Glutamatergic neuron (in vitro differentiated cells): ENCODE results near the gene AP2A1. TPM values are rescaled to one million over a fixed set of nuclear protein-coding genes. Genes with fewer than 3 reads are reported as not detected.

Source experiments
- DNase-seq: peaks from one replicate; pipeline ENCODE4 v3.0.0; 2022
- H3K27ac Mint-ChIP-seq: one replicate; pipeline ENCODE4 v1.8.0; 2020; ENCODE audit warnings: mild to moderate bottlenecking, mixed read lengths, inconsistent platforms; ENCODE audit not compliant: unreplicated experiment
- H3K27me3 Mint-ChIP-seq: one replicate; pipeline ENCODE4 v1.8.0; 2020; ENCODE audit warnings: mild to moderate bottlenecking, moderate library complexity, mixed read lengths, inconsistent platforms; ENCODE audit not compliant: unreplicated experiment
- H3K36me3 Mint-ChIP-seq: one replicate; pipeline ENCODE4 v1.8.0; 2020; ENCODE audit warnings: mild to moderate bottlenecking, mixed read lengths, inconsistent platforms; ENCODE audit not compliant: unreplicated experiment
- H3K4me1 Mint-ChIP-seq: one replicate; pipeline ENCODE4 v1.8.0; 2020; ENCODE audit warnings: mild to moderate bottlenecking, low read depth, mixed read lengths, inconsistent platforms; ENCODE audit not compliant: unreplicated experiment
- H3K4me3 Mint-ChIP-seq: one replicate; pipeline ENCODE4 v1.8.0; 2020; ENCODE audit warnings: mild to moderate bottlenecking, mixed read lengths, inconsistent platforms; ENCODE audit not compliant: unreplicated experiment
- H3K9me3 Mint-ChIP-seq: one replicate; pipeline ENCODE4 v1.8.0; 2020; ENCODE audit warnings: mild to moderate bottlenecking, moderate library complexity, mixed read lengths, inconsistent platforms; ENCODE audit not compliant: unreplicated experiment
- total RNA-seq: library from RNA; stranded (reverse); fragmentation: NEBNext Ultra II Directional; extraction: Animal tissue kit (Norgen Biotek cat#: 25700); gene quantifications from one replicate; pipeline ENCODE4 v1.2.1, GENCODE V29; 2021; ENCODE audit not compliant: unreplicated experiment
- TF ChIP-seq, protein P1 (sequence below): fragments of 200-600 bp; sonication (generic); IDR thresholded peaks from one replicate; pipeline ENCODE4 v1.5.0; 2021; ENCODE audit not compliant: partially characterized antibody, unreplicated experiment

Gene AP2A1
- total RNA-seq, 1 donor from 2014 or later, result 175 TPM

DNA sequence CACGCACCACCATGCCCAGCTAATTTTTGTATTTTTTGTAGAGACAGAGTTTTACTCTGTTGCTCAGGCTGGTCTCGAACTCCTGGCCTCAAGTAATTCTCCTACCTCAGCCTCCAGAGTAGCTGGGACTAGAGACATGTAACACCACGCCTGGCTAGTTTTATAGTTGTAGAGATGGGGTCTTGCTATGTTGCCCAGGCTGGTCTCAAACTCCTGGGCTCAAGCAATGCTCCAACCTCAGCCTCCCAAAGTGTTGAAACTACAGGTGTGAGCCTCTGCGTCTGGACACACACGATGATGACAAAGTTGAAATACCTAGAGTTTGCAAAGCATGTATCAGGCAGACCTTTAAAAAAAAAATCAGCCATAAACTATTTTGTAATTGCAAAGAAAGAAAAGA is 79.6 kb downstream of the AP2A1 start:
- Mint-ChIP-seq H3K36me3 (peaks cover 5% of the 10 kb centered on the region), H3K27me3 (peaks cover 2% of the 10 kb centered on the region), H3K9me3 (peaks cover 6% of the 10 kb centered on the region), H3K4me1 (peaks cover 6% of the 10 kb centered on the region), H3K27ac (no peak overlapping the region), H3K4me3 (no peak overlapping the region)
- TF ChIP-seq, protein P1, sequence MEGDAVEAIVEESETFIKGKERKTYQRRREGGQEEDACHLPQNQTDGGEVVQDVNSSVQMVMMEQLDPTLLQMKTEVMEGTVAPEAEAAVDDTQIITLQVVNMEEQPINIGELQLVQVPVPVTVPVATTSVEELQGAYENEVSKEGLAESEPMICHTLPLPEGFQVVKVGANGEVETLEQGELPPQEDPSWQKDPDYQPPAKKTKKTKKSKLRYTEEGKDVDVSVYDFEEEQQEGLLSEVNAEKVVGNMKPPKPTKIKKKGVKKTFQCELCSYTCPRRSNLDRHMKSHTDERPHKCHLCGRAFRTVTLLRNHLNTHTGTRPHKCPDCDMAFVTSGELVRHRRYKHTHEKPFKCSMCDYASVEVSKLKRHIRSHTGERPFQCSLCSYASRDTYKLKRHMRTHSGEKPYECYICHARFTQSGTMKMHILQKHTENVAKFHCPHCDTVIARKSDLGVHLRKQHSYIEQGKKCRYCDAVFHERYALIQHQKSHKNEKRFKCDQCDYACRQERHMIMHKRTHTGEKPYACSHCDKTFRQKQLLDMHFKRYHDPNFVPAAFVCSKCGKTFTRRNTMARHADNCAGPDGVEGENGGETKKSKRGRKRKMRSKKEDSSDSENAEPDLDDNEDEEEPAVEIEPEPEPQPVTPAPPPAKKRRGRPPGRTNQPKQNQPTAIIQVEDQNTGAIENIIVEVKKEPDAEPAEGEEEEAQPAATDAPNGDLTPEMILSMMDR, result no peak
- no peak for DNase-seq

DNA sequence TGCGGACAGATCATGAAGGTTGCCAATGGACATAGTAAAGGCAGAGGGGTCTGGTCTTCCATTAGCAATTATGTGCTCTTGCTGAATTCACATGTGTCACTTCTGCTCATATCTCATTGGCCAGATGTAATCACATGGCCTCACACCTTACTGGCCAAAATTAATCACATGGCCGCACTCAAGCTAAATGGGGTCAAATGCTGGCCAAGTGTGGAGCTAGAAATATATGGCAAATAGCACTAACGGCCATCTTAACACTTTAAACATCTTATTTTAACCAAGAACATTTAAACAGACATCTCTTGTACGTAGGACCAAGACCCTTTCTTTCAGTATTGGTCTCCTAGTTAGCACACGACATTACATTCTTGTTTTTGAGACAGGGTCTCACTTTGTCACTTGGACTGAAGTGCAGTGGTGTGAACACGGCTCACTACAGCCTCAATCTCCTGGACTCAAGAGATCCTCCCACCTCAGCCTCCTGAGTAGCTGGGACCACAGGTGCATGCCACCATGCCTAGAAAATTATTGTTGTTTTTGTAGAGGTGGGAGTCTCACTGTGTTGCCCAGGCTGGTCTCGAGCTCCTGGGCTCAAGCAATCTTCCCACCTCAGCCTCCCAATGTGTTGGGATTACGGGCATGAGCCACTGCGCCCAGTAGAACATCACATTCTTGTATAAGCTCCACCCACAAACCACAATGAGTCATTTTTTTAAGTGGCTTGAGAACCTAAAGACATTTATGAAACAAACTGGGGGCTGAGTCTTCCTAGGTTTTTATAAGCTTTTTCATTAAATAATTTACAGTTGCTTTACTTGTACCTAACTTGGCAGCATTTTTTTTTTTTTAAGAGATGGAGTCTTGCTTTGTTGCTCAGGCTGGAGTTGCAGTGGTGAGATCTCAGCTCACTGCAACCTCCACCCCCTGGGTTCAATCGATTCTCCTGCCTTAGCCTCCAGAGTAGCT is 81.2 kb downstream of the AP2A1 start:
- no peak overlapping the region for H3K4me3 Mint-ChIP-seq

DNA sequence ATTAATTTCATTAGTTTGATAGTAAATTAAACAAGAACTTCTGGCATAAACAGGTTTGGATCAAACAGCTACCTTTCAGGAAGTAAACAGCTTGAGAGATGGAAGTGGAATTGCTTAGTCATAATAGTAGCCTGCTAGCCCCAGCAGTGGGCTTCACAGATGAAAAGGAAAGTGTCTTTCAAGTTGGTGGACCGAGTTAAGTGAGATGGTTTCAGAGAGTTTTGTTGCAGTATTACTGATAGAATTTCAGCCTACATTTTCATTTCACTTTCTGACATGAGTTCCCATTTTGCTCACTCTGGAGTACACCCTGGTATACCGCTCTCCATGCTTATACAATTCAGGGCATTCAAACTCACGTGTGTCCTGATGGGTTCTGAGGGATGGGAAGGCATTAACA is 82.1 kb downstream of the AP2A1 start:
- H3K9me3 Mint-ChIP-seq, result peaks cover 16% of the 10 kb centered on the region
- H3K27ac Mint-ChIP-seq, result no peak overlapping the region
- H3K36me3 Mint-ChIP-seq, result peaks cover 5% of the 10 kb centered on the region
- H3K4me3 Mint-ChIP-seq, result peak overlapping the region; percentile 80
- peaks cover 10% of the 10 kb centered on the region for H3K27me3 Mint-ChIP-seq
- DNase-seq, result no peak
- TF ChIP-seq, protein P1, result no peak
- peaks cover 17% of the 10 kb centered on the region for H3K4me1 Mint-ChIP-seq

More for the DNA sequence above, 81.2 kb downstream of the AP2A1 start:
- Mint-ChIP-seq H3K9me3 (peaks cover 14% of the 10 kb centered on the region), H3K27me3 (peaks cover 10% of the 10 kb centered on the region), H3K36me3 (peaks cover 5% of the 10 kb centered on the region), H3K27ac (no peak overlapping the region), H3K4me1 (peaks cover 15% of the 10 kb centered on the region)
- TF ChIP-seq, protein P1, result no peak
- no peak for DNase-seq

DNA sequence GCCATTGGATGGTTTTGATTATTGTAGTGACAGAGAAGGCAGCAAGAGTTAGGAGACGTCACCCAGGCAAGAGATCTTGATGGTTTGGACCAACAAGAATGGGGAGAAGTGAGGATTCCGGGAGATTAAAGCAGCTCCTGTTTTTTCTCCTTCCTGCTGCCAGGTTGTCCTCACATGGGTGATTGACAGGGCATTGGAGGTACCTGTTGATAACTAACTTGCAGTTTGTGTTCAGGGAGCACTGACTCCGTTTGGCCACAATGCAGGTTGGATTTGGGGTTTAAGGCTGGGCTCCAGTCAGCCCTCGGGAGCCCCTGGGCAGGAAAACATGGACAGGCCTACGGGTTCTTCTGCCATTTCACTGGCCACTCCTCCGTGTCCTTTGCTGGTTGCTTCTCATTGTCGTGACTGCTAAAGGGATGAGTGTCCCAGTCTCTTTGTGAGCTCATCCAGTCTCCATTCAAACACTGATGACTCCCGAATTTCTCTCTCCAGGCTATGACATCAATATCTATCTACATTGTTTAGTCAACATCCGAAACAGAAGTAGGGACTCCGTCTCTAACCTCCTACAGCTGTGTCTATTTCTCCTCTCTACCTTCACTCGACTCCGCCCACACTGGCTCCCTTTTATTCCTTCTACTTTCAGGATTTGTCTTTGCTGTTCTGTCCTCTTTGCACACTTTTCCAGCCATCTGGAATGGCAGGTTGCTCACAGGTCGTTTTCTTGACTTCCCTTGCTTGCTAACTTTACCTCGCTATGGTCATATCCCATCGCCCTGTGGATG is 82.8 kb downstream of the AP2A1 start:
- Mint-ChIP-seq H3K27me3 (peaks cover 10% of the 10 kb centered on the region), H3K4me3 (peak overlapping the region; percentile 92), H3K4me1 (peaks cover 17% of the 10 kb centered on the region), H3K36me3 (peaks cover 5% of the 10 kb centered on the region), H3K9me3 (peaks cover 16% of the 10 kb centered on the region), H3K27ac (peak overlapping the region; percentile 44)
- no peak for DNase-seq
- TF ChIP-seq, protein P1, result no peak
